Colonic mucosa (tissue), 4 donors: ENCODE results near the gene GALNT15. TPM values are rescaled to one million over a fixed set of nuclear protein-coding genes. Genes with fewer than 3 reads are reported as not detected.

Experiments
- DNase-seq: peaks from one replicate; pipeline ENCODE4 v3.0.0-alpha.2; 2020
- H3K27ac ChIP-seq: fragments of 200-600 bp; one replicate; pipeline ENCODE4 v1.8.0; 2021
- H3K27me3 ChIP-seq: fragments of 200-600 bp; one replicate; pipeline ENCODE4 v1.8.0; 2021
- H3K36me3 ChIP-seq: fragments of 200-600 bp; one replicate; pipeline ENCODE4 v1.8.0; 2021
- H3K4me1 ChIP-seq: fragments of 200-600 bp; one replicate; pipeline ENCODE4 v1.8.0; 2021; ENCODE audit warnings: mild to moderate bottlenecking
- H3K4me3 ChIP-seq: fragments of 200-600 bp; one replicate; pipeline ENCODE4 v1.8.0; 2021
- H3K9ac ChIP-seq, 2 donors: one replicate each; pipeline ENCODE4 v1.7.0; 2013; ENCODE audit warnings: control low read depth in 2 of 2, low read depth in 2 of 2, low read length in 2 of 2
- H3K9me3 ChIP-seq: fragments of 200-600 bp; one replicate; pipeline ENCODE4 v1.8.0; 2021
- intact Hi-C: fragments of 100-400 bp; cut with DNase I; formaldehyde crosslinking; loops from one replicate; pipeline ENCODE4 v1.14.1; 2022
- total RNA-seq, 2 donors: library from RNA; stranded (reverse); fragmentation: NEBNext Ultra II Directional in 1 of 2; extraction: Animal tissue kit (Norgen Biotek cat#: 25700) in 1 of 2; gene quantifications; one replicate each; pipeline ENCODE4 v1.2.1, GENCODE V29; 2021
- TF ChIP-seq, protein P1 (sequence below): fragments of 200-600 bp; IDR thresholded peaks from one replicate; pipeline ENCODE4 v1.8.0; 2022; ENCODE audit warnings: antibody characterized with exemption, mild to moderate bottlenecking
- donor health status: healthy.
- donor health status: DM: no; HTN: no; CAD: no.
- donor health status: DM: no; HTN: no; CAD: no.

The GALNT15 gene
- total RNA-seq, 2 donors from 2014 or later, result 2.1 to 4.5 TPM

DNA sequence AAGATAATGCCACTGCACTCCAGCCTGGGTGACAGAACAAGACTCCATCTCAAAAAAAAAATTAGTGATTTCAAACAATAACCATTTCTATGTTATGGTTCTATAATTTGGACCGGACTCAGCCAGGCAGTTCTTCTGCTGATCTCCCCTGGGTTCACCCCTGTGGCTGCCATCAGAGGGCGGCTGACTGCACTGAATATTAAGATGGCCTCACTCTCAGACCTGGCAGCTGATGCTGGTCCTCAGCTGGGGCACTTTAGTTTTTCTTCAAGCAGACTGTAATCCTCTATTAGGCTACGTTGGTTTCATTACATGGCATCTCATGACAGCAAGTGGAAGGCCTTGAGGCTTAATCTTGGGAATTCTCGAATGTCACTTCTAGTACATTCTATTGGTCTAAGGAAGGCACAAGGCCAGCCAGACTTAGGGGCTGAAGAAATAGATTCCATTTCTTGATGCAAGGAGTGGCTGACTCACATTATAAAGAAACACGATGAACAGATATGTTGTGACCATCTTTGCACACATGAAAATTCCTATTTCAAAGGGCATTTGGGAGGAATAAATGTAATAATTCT is 12.8 kb downstream of the GALNT15 start:
- H3K4me3 ChIP-seq, result no peak overlapping the region
- H3K27ac ChIP-seq, result no peak overlapping the region
- H3K4me1 ChIP-seq, result no peaks in the 10 kb centered on the region
- H3K9ac ChIP-seq, result no peak overlapping the region
- intact Hi-C loops, result no loop called here
- H3K27me3 ChIP-seq, result no peaks in the 10 kb centered on the region
- DNase-seq, result no peak
- TF ChIP-seq, protein P1, sequence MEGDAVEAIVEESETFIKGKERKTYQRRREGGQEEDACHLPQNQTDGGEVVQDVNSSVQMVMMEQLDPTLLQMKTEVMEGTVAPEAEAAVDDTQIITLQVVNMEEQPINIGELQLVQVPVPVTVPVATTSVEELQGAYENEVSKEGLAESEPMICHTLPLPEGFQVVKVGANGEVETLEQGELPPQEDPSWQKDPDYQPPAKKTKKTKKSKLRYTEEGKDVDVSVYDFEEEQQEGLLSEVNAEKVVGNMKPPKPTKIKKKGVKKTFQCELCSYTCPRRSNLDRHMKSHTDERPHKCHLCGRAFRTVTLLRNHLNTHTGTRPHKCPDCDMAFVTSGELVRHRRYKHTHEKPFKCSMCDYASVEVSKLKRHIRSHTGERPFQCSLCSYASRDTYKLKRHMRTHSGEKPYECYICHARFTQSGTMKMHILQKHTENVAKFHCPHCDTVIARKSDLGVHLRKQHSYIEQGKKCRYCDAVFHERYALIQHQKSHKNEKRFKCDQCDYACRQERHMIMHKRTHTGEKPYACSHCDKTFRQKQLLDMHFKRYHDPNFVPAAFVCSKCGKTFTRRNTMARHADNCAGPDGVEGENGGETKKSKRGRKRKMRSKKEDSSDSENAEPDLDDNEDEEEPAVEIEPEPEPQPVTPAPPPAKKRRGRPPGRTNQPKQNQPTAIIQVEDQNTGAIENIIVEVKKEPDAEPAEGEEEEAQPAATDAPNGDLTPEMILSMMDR, result no peak
- H3K36me3 ChIP-seq, result no peaks in the 10 kb centered on the region
- no peaks in the 10 kb centered on the region for H3K9me3 ChIP-seq

DNA sequence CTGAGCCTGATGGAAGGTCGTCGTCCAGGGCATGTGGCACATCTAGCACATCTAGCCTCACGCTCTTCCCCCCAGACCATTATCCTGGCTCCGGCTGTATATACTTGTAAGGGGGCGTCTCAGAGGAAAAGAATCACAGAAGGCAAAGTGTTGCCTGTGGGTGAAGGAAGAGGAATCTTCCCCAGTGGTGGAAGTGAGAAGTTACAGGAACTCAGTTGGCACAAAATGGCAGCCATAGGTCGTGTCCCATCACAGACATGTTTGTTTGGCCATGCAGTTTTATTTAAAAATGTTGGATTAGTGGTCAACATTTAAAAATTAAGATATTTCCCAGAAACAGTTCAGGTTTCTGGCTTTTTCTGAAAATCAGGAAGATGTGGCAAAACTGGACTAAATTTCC is 13.6 kb downstream of the GALNT15 start:
- TF ChIP-seq, protein P1, result no peak
- Histone ChIP-seq H3K27me3 (no peaks in the 10 kb centered on the region), H3K4me1 (no peaks in the 10 kb centered on the region), H3K36me3 (no peaks in the 10 kb centered on the region), H3K4me3 (no peak overlapping the region), H3K27ac (no peak overlapping the region), H3K9me3 (no peaks in the 10 kb centered on the region), H3K9ac (no peak overlapping the region)
- DNase-seq, result no peak
- intact Hi-C loops, result no loop called here

DNA sequence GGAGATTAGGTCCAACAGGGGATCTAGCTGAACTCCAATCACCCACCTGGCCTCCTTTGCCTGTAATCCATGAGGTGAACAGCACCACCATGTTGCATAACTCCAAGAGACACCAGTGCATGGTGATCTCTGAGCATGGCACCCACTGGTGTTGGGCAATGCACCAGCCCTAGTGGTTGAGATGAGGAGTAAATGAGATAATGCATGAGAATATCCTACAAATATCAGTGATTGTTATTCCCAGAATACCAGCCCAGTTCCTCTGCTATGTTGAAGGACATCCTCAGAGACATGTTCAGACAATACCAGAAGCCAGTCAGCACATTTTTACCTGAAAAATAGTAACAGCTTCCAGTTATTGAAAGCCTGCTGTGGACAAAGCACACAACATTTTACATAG is 14.7 kb downstream of the GALNT15 start:
- Histone ChIP-seq H3K27me3 (no peaks in the 10 kb centered on the region), H3K4me3 (no peak overlapping the region), H3K9me3 (no peaks in the 10 kb centered on the region), H3K9ac (no peak overlapping the region), H3K27ac (no peak overlapping the region), H3K4me1 (no peaks in the 10 kb centered on the region), H3K36me3 (no peaks in the 10 kb centered on the region)
- TF ChIP-seq, protein P1, result no peak
- intact Hi-C loops, result no loop called here
- DNase-seq, result no peak

DNA sequence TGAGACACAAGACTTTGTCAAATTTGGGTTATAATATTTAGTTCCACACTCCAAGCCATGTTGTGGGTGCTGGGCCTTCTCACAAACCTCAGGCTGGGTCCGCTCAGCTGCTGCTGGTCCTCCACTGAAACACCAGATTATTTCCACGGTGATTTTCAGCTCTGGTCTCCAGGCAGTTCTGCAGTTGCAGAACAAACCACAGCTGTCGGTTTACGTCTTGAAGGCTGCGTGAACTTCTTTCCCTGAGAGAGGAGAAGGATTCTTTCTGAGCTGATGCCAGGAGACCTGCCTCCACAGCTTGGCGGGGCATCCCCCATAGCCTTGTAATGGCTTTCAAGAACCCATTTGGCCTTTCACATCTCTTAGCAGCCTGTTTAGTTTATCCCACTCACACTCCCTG is 16.2 kb downstream of the GALNT15 start:
- Histone ChIP-seq H3K4me3 (no peak overlapping the region), H3K9me3 (no peaks in the 10 kb centered on the region), H3K36me3 (no peaks in the 10 kb centered on the region), H3K27ac (no peak overlapping the region), H3K27me3 (no peaks in the 10 kb centered on the region), H3K9ac (no peak overlapping the region), H3K4me1 (no peaks in the 10 kb centered on the region)
- DNase-seq, result no peak
- TF ChIP-seq, protein P1, result no peak
- intact Hi-C loops, result no loop called here

DNA sequence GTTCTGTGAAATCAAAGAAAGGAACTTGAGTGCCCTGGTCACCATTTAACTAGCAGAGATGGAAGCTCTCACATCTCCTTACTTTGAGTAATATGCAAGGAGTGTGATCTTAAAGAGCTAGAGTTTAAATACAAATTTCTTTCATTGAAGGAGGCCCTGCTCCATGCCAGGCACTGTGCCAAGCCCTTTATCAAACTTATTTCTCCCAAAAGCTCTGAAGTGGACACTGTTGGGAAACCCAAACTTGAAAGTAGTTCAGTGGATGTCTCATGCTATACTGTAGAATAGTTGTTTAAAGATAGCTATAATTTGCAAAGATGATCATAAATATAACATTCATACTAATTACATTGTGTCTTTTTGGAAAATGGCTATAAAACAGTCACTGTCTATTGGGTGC is 17.1 kb downstream of the GALNT15 start:
- no peak overlapping the region for H3K9ac ChIP-seq
- H3K27me3 ChIP-seq, result no peaks in the 10 kb centered on the region
- TF ChIP-seq, protein P1, result no peak
- intact Hi-C loops, result no loop called here
- no peaks in the 10 kb centered on the region for H3K4me1 ChIP-seq
- no peaks in the 10 kb centered on the region for H3K36me3 ChIP-seq
- no peak overlapping the region for H3K27ac ChIP-seq
- no peaks in the 10 kb centered on the region for H3K9me3 ChIP-seq
- no peak overlapping the region for H3K4me3 ChIP-seq
- DNase-seq, result no peak
